HG03354 (cell line): ENCODE measurements around the gene MTHFD2.
A peak's percentile ranks its signal among the peaks of the same experiment; 100 is the strongest.
"Not testable (repeated sequence)": the region's sequence is repeated elsewhere in the genome, so short reads cannot be mapped to it uniquely, and the experiment has no call there.

Source experiments
- ATAC-seq: cut with Tn5 transposase; IDR thresholded peaks from one replicate; pipeline ENCODE4 v1.9.1; 2021; ENCODE audit warnings: mild to moderate bottlenecking; ENCODE audit not compliant: unreplicated experiment, poor library complexity, severe bottlenecking

MTHFD2 gene

DNA sequence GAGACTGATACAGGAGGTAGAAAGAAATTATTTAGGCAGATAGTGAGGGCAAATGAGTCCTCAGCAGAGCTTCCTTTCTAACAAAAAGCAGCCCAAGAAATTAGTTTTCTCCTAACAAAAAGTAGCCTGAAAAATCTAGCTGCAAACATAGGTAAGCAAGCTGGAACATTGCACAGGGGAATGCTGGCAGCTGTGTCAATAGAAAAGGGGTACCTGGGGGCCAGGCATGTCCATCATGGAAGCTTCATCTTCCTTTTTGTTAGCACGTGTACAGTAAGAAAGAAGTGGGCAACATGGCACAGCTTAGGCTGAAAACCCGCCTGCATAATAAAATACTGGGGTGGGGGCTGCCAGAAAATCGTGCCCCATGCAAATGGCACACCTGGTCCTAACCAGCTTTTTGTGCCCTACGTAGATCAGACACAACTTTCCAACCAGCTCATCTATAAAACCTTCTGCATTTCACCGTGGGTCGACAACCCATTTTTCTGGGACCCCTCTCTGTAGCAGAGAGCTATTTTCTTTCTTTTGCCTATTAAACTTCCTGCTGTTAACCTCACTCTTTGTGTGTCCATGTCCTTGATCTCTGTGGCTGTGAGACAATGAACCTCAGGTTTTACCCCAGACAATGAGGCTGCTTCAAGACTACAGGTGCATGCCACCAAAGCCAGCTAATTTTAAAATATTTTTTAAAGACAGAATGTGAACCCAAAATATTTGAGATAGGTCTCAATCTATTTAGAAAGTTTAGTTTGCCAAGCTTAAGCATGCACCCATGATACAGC lies 6.6 kb upstream of the MTHFD2 start:
- ATAC-seq = no peak

DNA sequence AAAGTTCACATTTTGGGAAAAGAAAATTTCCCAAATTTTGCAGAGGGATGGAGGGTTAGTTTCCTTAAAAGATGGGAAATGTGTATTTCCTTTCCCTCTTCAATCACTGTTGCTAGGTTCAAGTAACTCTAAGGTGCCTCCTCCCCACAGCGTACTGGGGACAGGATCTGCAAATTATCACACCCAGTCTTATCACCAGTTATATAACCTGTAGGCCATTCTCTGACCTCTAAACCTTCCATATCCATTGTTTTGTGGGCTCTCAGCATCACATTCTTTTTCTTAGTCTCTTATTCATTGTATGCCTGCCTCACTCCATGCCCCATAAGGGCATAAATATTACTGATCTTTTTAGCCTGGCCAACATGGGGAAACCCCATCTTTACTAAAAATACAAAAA lies 3.6 kb upstream of the MTHFD2 start:
- ATAC-seq = no peak

DNA sequence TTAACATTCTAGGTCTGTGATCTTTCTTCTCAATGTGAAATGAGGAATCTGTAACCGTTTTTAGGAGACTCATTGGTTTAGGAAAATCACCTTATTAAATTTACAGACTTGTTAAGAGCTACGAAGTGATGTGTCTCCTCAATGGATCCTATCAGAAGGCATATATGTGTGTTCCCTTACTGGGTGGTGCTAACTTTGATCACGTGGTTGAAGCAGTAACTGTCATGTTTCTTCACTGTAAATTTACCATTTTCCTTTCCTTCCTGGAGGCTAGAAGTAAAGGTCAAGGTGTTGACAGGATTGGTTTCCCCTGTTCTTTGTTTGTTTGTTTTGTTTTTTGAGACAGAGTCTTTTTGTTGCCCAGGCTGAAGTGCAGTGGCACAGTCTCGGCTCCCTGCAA lies 1.4 kb upstream of the MTHFD2 start:
- no peak for ATAC-seq

DNA sequence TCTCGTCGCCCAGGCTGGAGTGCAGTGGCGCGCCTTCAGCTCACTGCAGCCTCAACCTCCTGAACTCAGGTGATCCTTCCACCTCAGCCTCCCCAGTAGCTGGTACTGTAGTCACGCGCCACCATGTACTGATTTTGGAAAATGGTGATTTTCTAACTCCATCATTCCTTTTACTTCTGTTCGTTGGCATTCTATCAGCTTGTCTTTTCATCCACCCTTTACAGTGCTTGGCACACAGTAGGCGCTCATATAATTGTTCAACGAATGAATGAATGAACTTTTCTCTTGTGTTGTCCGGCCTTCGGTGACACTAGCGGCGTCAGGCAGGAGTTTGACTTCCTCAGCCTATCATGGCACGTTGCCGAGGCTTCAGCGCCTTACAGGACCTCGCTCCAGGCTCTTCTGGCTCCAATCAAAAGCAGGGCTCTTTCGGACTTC lies 373 bp upstream of the MTHFD2 start:
- ATAC-seq = no peak

DNA sequence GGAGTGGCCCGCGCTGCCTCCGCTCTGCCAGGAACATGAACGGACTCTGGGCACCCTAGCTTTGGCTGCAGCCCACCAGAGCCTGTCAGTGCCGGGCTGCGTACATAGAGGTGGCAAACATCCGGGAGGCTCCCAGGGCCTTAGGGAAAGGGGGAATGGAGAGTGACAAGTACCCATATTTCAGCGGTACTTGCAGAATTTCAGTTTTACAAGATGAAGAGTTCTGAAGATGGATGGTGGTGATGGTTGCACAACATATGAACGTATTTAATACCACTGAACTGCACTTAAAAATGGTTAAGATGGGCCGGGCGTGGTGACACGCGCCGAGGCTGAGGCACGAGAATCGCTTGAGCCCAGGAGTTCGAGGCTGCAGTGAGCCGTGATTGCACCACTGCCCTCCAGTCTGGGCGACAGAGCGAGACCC lies 873 bp downstream of the MTHFD2 start:
- no peak for ATAC-seq

DNA sequence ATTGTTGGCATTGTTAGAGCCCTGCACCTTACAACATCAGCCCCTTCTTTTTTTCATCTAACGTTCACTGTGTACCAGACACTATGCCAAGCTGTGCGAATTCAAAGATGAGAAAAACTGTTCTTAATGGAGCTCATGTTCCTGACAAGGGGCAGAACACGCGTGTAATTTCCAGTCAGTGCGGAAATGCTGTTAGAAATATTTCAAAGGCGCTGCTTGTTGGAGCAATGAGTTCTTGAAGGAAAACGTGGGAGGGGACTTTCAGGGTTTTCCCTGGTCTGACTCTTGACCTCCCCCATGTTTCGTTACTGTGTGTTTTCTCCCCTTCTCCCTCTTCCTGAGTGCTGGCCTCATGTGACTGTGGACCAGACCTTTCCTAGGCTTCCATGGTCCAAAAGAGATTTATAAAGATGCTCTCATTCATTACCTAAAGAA lies 1.5 kb downstream of the MTHFD2 start:
- ATAC-seq = no peak

DNA sequence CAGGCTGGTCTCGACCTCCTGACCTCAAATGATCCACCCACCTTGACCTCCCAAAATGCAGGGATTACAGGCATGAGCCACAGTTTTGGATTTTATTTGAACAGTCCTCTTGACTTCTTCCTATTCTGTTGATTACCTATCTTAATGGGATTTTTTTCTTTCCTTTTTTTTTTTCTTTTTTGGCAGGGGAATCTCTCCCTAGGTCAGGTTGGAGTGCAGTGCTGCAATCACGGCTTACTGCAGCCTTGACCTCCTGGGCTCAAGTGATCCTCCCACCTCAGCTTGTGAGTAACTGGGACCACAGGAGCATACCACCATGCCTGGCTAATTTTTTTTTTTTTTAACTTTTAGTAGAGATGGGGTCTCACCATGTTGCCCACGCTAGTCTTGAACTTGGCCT lies 2.8 kb downstream of the MTHFD2 start:
- ATAC-seq = no peak

DNA sequence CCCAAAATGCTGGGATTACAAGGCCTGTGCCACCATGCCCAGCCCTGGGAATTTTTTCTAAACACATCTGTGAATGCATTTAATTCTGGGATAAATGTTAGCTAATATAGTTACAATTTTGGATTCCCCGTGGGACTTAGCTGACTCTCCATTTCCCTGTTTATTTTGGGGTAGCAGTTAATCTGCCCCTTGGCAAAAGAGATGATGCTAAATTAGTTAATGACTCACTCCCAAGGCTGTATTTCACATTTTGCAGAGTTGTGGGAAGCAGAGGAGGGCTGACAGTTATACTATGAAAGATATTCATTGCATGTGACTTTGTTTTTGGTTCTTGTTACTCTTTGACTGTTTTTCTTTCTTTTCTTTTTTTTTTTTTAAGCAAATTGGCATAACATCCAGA lies 3.2 kb downstream of the MTHFD2 start:
- ATAC-seq = no peak

DNA sequence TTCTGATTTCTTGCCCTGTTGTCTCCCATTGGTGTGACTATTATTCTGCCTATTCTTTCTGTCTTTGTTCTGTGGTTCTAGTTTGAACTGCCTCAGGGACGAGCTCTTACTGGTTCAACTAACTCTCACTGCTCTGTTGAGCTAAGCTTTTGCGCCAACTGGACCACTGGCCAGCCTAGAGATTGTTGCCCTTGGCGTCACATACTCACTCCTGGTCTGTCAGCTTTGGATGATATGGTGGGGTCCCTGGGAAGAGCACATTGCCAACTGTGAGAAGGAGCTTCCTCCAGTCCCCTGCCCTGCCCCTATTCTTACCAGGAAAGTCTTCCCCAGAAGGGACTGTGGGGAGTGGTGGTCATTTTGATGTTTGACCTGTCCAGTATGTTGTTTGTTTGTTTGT lies 6.0 kb downstream of the MTHFD2 start:
- no peak for ATAC-seq

DNA sequence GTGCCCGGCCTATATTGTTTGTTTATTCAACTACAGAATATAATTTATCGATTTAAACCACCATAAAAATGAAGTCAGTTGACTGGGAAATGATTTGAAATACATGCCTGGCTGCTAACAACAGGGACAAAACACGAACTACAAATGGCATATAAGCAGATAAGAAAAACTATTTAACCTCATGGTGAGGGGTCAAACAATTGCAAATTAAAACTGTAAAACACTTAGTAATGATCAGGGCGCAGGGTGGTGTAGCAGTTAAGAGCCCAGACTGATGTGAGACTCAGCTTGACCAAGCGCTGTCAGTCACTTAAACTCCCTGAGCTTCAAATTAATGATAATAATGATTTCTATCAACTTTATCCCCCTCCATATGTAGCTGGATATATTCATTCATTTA lies 6.7 kb downstream of the MTHFD2 start:
- no peak for ATAC-seq

DNA sequence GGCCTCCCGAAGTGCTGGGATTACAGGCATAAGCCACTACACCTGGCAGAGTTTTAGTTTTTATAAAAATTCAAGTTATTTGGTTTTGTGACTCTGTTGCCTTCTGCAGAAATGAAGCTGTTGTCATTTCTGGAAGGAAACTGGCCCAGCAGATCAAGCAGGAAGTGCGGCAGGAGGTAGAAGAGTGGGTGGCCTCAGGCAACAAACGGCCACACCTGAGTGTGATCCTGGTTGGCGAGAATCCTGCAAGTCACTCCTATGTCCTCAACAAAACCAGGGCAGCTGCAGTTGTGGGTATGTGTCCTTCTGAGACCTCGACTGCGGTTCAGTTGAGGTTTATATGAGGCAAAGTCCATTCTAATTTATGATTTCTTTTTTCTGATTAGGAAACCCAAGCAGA lies 7.2 kb downstream of the MTHFD2 start:
- ATAC-seq = no peak

DNA sequence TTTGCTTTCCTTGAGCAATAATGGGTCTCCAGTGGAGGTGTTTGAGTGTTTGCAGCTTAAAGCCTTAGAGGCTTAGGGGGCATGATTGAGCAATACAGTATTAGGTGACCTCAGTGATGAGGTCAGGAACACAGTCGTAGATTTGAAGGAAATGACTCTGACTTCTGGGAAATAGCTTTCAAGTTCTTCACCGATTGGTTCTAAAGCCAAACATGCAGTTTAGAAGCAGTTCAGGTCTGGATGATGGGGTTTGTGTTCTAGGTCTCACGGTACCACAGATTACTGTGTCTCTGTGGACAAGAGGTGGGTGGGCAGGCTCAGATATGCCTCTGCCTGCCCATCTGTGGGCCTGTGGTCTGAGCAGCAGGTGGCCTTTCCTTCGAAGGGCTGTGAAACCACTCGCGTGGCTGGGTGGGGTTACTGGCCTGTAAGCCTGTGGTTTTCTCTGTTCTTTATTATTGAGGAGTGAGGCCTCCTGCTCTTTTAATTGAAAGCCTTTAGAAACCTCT lies 7.8 kb downstream of the MTHFD2 start:
- peak; percentile 88 for ATAC-seq

DNA sequence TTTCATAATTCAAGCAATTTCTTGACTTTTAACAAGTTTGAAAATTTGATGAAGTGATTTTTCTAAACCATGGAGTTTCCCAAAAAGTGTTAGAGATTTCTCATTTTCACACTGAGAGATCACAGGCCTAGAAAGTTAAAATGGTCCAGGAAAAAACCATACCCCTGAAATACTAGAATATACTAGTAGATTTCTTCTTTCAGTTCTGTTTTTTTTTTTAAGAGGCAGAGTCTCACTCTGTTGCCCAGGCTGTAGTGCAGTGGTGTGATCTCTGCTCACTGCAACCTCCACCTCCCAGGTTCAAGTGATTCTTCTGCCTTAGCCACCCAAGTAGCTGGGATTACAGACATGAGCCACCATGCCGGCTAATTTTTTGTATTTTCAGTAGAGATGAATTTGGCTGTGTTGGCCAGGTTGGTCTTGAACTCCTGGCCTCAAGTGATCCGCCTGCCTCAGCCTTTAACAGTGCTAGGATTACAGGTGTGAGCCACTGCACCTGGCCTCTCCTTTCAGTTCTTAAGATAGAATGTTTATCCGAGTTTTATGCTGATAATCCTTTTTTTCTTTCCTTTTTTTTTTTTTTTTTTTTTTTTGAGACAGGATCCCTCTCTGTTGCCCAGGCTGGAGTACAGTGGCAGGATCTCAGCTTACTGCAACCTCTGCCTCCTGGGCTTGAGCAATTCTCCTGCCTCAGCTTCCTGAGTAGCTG lies 14.4 kb downstream of the MTHFD2 start:
- ATAC-seq = no peak

DNA sequence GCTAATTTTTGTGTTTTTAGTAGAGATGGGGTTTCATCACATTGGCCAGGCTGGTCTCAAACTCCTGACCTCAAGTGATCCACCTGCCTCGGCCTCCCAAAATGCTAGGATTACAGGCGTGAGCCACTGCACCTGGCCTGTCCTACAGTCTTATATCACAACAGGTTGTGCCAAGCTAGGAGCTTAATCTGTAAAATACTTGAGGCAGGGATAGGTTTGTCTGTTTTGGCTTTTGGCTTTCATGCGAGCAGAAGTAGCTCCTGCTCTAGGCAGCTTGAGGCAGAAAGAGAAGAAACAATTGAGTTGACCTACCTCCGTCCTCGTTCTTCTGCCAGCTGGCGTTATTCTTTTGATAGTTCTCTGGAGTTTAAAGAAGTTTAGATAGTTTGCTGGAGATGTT lies 17.4 kb downstream of the MTHFD2 start:
- ATAC-seq = not testable (repeated sequence)

DNA sequence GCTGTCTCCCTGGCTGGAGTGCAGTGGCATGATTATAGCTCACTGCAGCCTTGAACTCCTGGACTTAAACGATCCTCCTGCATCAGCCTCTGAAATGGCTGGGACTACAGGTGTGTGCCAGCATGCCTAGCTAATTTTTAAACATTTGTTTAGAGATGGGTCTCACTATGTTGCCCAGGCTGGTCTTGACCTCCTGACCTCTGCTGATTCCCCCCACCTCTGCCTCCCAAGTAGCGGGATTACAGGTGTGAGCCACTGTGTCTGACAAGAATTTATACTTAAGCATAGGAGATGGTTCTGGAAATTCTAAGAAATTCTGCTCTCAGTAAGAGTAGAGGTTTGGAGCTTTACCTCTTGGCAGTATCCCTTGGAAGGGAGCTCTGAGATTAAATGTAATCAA lies 18.2 kb downstream of the MTHFD2 start:
- ATAC-seq = no peak

DNA sequence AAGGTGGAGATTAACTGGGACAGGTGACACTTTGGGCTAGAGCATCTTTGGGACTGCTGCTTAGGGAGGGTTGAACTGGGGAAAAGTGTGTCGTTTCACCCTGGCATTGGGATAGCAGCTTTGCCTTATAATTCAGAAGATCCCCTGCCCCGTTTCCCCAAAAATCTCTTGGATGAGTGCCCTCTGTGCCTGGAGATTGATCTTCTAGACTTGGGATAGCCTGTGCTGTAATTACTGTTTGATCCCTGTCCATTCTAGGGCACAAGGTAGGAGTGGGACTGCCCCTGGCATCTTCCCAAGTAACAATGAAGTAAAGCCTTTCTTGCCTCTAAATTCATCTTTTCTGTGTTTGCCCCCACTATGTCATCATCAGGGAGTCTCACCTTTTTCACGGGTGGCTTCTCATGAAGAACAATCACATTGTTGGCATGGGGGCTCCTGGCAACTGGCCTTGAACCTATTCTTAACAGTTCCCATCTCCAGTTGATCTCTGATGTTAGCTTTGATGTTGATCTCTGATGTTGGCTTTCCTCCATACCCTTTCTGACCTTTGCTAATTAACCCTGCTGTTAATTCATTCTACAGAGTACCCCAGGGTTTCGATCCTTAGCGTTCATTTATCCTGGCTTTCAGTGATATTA lies 21.6 kb downstream of the MTHFD2 start:
- ATAC-seq = no peak

DNA sequence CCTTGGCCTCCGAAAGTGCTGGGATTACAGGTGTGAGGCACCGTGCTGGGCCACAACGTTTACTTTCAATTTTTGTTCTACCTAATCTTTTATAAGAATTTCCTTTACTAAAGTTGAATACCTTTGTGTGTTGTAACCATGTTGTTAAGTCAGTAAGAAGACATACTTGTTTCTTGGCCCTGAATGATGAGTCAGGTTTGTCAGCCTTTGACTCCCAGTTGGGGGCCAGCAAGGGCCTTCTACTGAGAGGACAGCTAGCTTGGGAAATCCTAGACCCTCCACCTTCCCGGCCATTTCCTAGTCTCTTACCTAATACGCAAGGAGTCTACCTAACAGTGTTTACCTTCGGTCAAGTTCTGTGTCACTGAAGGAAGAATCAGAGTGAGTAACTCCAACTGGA lies 22.7 kb downstream of the MTHFD2 start:
- ATAC-seq = no peak

DNA sequence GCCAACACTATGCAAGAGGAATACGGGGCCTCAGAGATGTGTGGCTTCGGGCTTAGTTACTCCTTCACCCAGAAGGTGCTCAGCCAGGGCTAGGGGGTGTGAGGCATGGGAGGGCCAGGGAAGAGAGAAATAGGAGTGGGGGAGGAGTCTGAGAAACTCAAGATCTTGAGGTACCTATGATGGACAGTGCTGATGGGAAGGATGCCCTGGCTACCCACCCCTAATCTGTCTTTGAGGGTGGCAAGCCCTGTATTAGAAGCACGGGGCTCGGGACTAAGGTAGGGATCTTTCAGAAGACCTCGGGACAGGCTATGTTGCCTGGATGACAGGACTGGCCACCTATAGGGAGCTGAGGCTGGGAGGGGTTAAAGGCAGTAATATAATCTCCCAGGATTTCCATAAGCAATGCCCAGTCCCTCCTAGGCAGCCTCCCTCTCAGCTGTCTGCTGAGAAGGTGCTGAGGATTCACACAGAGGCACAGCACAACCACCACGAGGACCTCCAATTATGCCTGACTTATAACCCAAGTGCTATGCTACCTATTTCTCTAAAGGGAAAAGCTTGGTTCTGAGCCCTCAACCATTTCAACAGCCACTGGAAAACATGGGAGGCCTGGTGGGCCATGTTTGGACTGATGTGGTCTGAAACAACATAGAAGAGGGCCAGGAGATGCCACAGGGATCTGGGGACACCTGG lies 23.3 kb downstream of the MTHFD2 start:
- ATAC-seq = no peak

DNA sequence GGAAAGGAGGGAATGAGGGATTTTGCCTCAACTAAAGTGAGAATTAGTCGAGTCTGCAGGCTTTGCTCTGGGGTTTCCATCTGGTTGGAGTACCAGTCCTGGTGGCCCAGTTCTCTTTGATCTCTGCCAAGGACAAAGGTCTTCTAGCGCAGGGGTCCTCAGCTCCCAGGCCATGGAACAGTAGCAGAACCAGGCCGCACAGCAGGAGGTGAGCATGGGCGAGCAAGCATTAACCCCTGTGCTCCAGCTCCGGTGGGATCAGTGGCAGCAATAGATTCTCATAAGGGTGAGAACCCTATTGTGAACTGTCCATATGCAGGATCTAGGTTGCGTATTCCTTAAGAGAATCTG lies 23.9 kb downstream of the MTHFD2 start:
- no peak for ATAC-seq
